ENCODE data around the gene UCHL5.

GRCh38 chr1:192967901-192968300, 91.3 kb downstream of the UCHL5 start:
- TF ChIP-seq CTCF (IDR thresholded peaks at IDR 0.05; ENCODE audit: extremely low read depth in 1 of 2, insufficient read depth in 1 of 2, low read depth in 1 of 2, low read length in 2 of 2) = no peak
- TF ChIP-seq EZH2 (IDR thresholded peaks at IDR 0.05; ENCODE audit: borderline replicate concordance, low read depth, low read length, severe bottlenecking) = no peak
- TF ChIP-seq POLR2A (IDR thresholded peaks at IDR 0.05; ENCODE audit: low read depth, low read length) = no peak

All from endothelial cell of umbilical vein (primary cell).